B cell (primary cell): Measurements from ENCODE around the gene QRICH2. TPM values are rescaled to one million over a fixed set of nuclear protein-coding genes. Genes with fewer than 3 reads are reported as not detected.
A peak's percentile ranks its signal among the peaks of the same experiment; 100 is the strongest.

ENCODE experiments used
- ATAC-seq: fragments of 200-7000 bp; cut with Tn5 transposase; one replicate; pipeline ENCODE4 v1.10.0; 2021; ENCODE audit warnings: low read depth, mild to moderate bottlenecking, moderate number of reproducible peaks, moderate library complexity
- CTCF ChIA-PET: fragments of 350-600 bp; sonication (Branson Sonifier 250); formaldehyde crosslinking; loops from one replicate; lab custom pipeline; 2021; ENCODE audit warnings: antibody characterized with exemption, inconsistent platforms; lab: Charles Lee
- POLR2A ChIA-PET: fragments of 350-600 bp; sonication (Branson Sonifier 250); formaldehyde crosslinking; loops from one replicate; lab custom pipeline; 2021; ENCODE audit warnings: antibody characterized with exemption; lab: Charles Lee
- DNase-seq: peaks from one replicate; pipeline ENCODE4 v3.0.0; 2013
- H2AFZ ChIP-seq: 2 replicates; pipeline ENCODE4 v1.6.1; 2012; ENCODE audit warnings: mild to moderate bottlenecking, low read depth, low read length; ENCODE audit not compliant: insufficient read depth, poor library complexity, severe bottlenecking
- H3K27ac ChIP-seq, 2 donors: 1 replicate in 1 of 2; 2 replicates in 1 of 2; pipeline ENCODE4 v1.5.1; 2012 to 2013; ENCODE audit warnings: low read length in 2 of 2, mild to moderate bottlenecking in 2 of 2, moderate library complexity in 1 of 2
- H3K27me3 ChIP-seq, 4 experiments: fragments of 200-600 bp in 1 of 4; sonication (generic) in 1 of 4; replicated peaks in 1 of 4; 1 replicate in 2 of 4; 2 replicates in 2 of 4; pipeline versions ENCODE4 v1.6.1 to v1.7.0; 2013 to 2016; ENCODE audit warnings: low read length in 3 of 4, mild to moderate bottlenecking in 2 of 4, mixed read lengths in 1 of 4, moderate library complexity in 1 of 4; ENCODE audit not compliant: insufficient read depth in 4 of 4, control insufficient read depth in 3 of 4; ENCODE audit errors: control extremely low read depth in 1 of 4
- H3K36me3 ChIP-seq, 2 experiments: replicated peaks in 1 of 2; 1 replicate in 1 of 2; 2 replicates in 1 of 2; pipeline versions ENCODE4 v1.6.1 to v1.7.1; 2013; ENCODE audit warnings: low read length in 1 of 2; ENCODE audit not compliant: insufficient read depth in 2 of 2, control insufficient read depth in 1 of 2; ENCODE audit errors: control extremely low read depth in 1 of 2, extremely low read depth in 1 of 2
- H3K4me1 ChIP-seq, 2 donors: fragments of 200-600 bp in 1 of 2; sonication (generic) in 1 of 2; 1 replicate in 1 of 2; 2 replicates in 1 of 2; pipeline versions ENCODE4 v1.5.1 to v1.6.1; 2013 to 2017; ENCODE audit warnings: low read length in 2 of 2; ENCODE audit not compliant: control insufficient read depth in 2 of 2, insufficient read depth in 2 of 2
- H3K4me2 ChIP-seq: replicated peaks from 2 replicates; pipeline ENCODE3; 2012; ENCODE audit warnings: mild to moderate bottlenecking, low read depth, low read length; ENCODE audit not compliant: poor library complexity, severe bottlenecking
- H3K4me3 ChIP-seq, 5 experiments: fragments of 200-600 bp in 1 of 5; sonication (generic) in 1 of 5; 1 replicate in 3 of 5; 2 replicates in 2 of 5; pipeline versions ENCODE4 v1.5.1 to v1.7.0; 2011 to 2016; ENCODE audit warnings: low read length in 4 of 5, mild to moderate bottlenecking in 4 of 5, low read depth in 2 of 5, control low read depth in 1 of 5, moderate library complexity in 1 of 5; ENCODE audit not compliant: insufficient read depth in 1 of 5; ENCODE audit errors: control extremely low read depth in 1 of 5, extremely low read depth in 1 of 5
- H3K79me2 ChIP-seq: fragments of 200-600 bp; sonication (generic); one replicate; pipeline ENCODE4 v1.6.0; 2016; ENCODE audit warnings: low read length; ENCODE audit not compliant: control insufficient read depth, insufficient read depth
- H3K9ac ChIP-seq: fragments of 200-600 bp; sonication (generic); 2 replicates; pipeline ENCODE4 v1.6.1; 2017; ENCODE audit warnings: mild to moderate bottlenecking, low read length, moderate library complexity
- H3K9me3 ChIP-seq, 3 donors: one replicate each; pipeline versions ENCODE4 v1.6.1 to v1.7.1; 2013; ENCODE audit warnings: low read length in 2 of 3; ENCODE audit not compliant: control insufficient read depth in 2 of 3, insufficient read depth in 1 of 3; ENCODE audit errors: control extremely low read depth in 1 of 3
- H4K20me1 ChIP-seq: 2 replicates; pipeline ENCODE4 v1.6.0; 2012; ENCODE audit warnings: mild to moderate bottlenecking, low read length; ENCODE audit not compliant: insufficient read depth, control insufficient read depth, poor library complexity, severe bottlenecking
- H3K27ac Mint-ChIP-seq: one replicate; pipeline ENCODE4 v1.8.0; 2021; ENCODE audit warnings: mixed read lengths
- H3K27me3 Mint-ChIP-seq: one replicate; pipeline ENCODE4 v1.8.0; 2021; ENCODE audit warnings: mixed read lengths
- H3K4me1 Mint-ChIP-seq: one replicate; pipeline ENCODE4 v1.8.0; 2021; ENCODE audit warnings: mixed read lengths
- H3K4me3 Mint-ChIP-seq: one replicate; pipeline ENCODE4 v1.8.0; 2021; ENCODE audit warnings: mixed read lengths
- H3K9me3 Mint-ChIP-seq: one replicate; pipeline ENCODE4 v1.8.0; 2022; ENCODE audit warnings: mixed read lengths; ENCODE audit not compliant: insufficient read depth
- CTCF ChIP-seq: fragments of 200-600 bp; IDR thresholded peaks from one replicate; pipeline ENCODE4 v1.8.0; 2022; ENCODE audit warnings: antibody characterized with exemption, mild to moderate bottlenecking
- EZH2 ChIP-seq: IDR thresholded peaks from 2 replicates; pipeline ENCODE4 v1.6.1; 2012; ENCODE audit warnings: borderline replicate concordance, low read depth, mild to moderate bottlenecking, moderate library complexity, low read length; ENCODE audit not compliant: insufficient read depth, poor library complexity, severe bottlenecking
- WGBS: methylation state at CpG from one replicate; pipeline ENCODE4 v1.1.5; 2013; ENCODE audit warnings: missing lambda C conversion rate; ENCODE audit not compliant: insufficient coverage; 5-methylcytosine and 5-hydroxymethylcytosine counted together
- intact Hi-C: fragments of 100-400 bp; cut with micrococcal nuclease; formaldehyde crosslinking; loops from one replicate; pipeline ENCODE4 v1.10.0; 2022
- polyA plus RNA-seq: library from polyadenylated mRNA; depleted of rRNA; stranded (reverse); fragments of >200 nt; gene quantifications from 2 replicates; pipeline ENCODE4 v1.2.3, GENCODE V29; 2012
- total RNA-seq, 2 donors: library from RNA; stranded (reverse); fragments of 120-200 nt in 1 of 2; gene quantifications; 1 replicate in 1 of 2; 2 replicates in 1 of 2; pipeline versions ENCODE4 v1.2.3 to v1.2.4, GENCODE V29; 2013 to 2022

QRICH2 gene
- total and polyA plus RNA-seq, 2 donors (not counting 1 experiment from before 2014, with no cell fraction given), result 4.4 to 4.5 TPM

GRCh38 chr17:76268991-76269981 lies 38.8 kb downstream of the QRICH2 start:
- H3K36me3 ChIP-seq, result peaks cover 2 to 16% of the 10 kb centered on the region in 2 experiments
- WGBS, result 90% methylated on average over 8 of the region's 12 CpGs
- peaks cover 71% of the 10 kb centered on the region for H3K4me1 Mint-ChIP-seq
- POLR2A ChIA-PET, result interaction anchor here (0.7 kb wide), 1 partner anchor 139 kb away, joined by 4 read pairs; no protein-coding TSS in a partner anchor
- no peaks in the 10 kb centered on the region for H3K27me3 Mint-ChIP-seq
- H3K9me3 ChIP-seq, result peaks cover 0 to 5% (median 0%) of the 10 kb centered on the region in 3 donors
- no peak for ATAC-seq
- H3K4me3 ChIP-seq, result no peak overlapping the region
- peak overlapping the region; percentile 92 for H3K4me2 ChIP-seq
- no peak overlapping the region for H2AFZ ChIP-seq
- CTCF ChIA-PET, result interaction anchor here (0.6 to 16.7 kb wide), 6 partner anchors 10 to 146 kb away, joined by 3 to 435 read pairs (median 14); no protein-coding TSS in a partner anchor
- intact Hi-C loops, result loop anchor here (5.0 to 10.0 kb wide), 3 partner anchors 364 to 1178 kb away; partner anchors contain the start of genes MRPL38 and SUMO2
- peak; percentile 42 for DNase-seq
- TF ChIP-seq EZH2 (no peak), CTCF (no peak)
- H3K27ac Mint-ChIP-seq, result peak overlapping the region; percentile 90
- H3K27ac ChIP-seq, result peak overlapping the region; percentile 77 to 94
- H3K9ac ChIP-seq, result peak overlapping the region; percentile 49
- peaks cover 40% of the 10 kb centered on the region for H3K79me2 ChIP-seq
- peak overlapping the region; percentile 68 for H3K4me3 Mint-ChIP-seq
- H3K27me3 ChIP-seq, result no peaks in the 10 kb centered on the region
- H3K4me1 ChIP-seq, result peaks cover 76 to 86% of the 10 kb centered on the region in 2 donors
- peaks cover 14% of the 10 kb centered on the region for H4K20me1 ChIP-seq
- no peaks in the 10 kb centered on the region for H3K9me3 Mint-ChIP-seq
